ENCODE data around the gene WWOX. TPM values are rescaled to one million over a fixed set of nuclear protein-coding genes. Genes with fewer than 3 reads are reported as not detected.
A peak's percentile ranks its signal among the peaks of the same experiment; 100 is the strongest.

The WWOX gene
- total and polyA plus RNA-seq, 4 donors = 5.4 to 61.5 (median 18.4) TPM

DNA sequence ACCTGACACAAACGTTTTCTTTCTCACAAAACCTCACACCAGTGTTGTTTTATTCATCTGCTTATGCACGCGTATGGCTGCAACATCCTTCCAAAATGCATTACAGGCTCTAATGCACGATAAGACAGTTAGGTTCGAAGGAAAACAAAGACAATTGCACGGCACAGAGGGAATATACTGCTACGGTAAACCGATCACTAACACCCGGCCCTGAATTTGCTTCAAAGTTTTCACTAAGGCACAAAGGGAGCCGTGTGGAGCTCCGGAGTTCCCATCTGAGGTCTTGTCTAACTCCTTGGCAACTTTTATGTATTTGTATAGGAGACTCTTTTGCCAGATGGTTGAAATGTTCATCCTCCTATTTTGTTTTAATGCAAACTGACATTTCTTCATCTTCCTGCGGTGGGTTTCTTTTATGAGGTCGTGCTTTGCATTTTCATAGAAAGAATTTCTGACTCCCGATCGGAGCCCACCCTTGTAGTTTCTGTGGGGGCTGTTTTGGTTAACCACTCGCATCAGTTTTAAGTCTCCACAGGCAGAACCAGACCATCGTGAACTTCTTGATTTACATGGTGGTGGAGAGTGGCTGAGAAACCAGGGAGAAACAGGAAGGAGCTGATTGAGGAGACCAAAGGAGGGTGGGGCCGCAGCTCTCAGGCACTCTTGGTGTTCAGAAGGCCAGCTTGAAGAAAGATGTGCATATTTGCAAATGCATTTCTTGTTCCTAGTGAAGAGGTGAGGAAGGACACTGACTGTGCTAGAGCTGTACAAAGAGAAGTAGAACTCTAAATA is 984.2 kb downstream of the WWOX start:
- Histone ChIP-seq H3K27ac (ENCODE audit: low read depth in 1 of 2, low read length in 1 of 2) (no peak overlapping the region), H3K9ac (ENCODE audit: insufficient read depth in 1 of 2, low read length in 2 of 2) (no peak overlapping the region), H3K9me3 (ENCODE audit: control insufficient read depth in 4 of 4, insufficient read depth in 3 of 4, low read length in 3 of 4) (no peaks in the 10 kb centered on the region), H3K27me3 (ENCODE audit: control insufficient read depth in 3 of 3, insufficient read depth in 3 of 3, low read length in 2 of 3) (no peaks in the 10 kb centered on the region), H3K4me3 (no peak overlapping the region), H3K4me1 (ENCODE audit: control insufficient read depth in 5 of 5, insufficient read depth in 5 of 5, low read length in 5 of 5) (peaks cover 0 to 6% (median 0%) of the 10 kb centered on the region in 5 donors), H3K36me3 (ENCODE audit: control insufficient read depth in 4 of 4, insufficient read depth in 4 of 4, low read length in 4 of 4) (no peaks in the 10 kb centered on the region)
- 78 to 83% methylated on average over 18 of the region's 18 CpGs for WGBS, 2 donors
- TF ChIP-seq, protein P1, sequence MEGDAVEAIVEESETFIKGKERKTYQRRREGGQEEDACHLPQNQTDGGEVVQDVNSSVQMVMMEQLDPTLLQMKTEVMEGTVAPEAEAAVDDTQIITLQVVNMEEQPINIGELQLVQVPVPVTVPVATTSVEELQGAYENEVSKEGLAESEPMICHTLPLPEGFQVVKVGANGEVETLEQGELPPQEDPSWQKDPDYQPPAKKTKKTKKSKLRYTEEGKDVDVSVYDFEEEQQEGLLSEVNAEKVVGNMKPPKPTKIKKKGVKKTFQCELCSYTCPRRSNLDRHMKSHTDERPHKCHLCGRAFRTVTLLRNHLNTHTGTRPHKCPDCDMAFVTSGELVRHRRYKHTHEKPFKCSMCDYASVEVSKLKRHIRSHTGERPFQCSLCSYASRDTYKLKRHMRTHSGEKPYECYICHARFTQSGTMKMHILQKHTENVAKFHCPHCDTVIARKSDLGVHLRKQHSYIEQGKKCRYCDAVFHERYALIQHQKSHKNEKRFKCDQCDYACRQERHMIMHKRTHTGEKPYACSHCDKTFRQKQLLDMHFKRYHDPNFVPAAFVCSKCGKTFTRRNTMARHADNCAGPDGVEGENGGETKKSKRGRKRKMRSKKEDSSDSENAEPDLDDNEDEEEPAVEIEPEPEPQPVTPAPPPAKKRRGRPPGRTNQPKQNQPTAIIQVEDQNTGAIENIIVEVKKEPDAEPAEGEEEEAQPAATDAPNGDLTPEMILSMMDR (IDR thresholded peaks at IDR 0.05; ENCODE audit: control extremely low read depth, extremely low read depth) = no peak
- no peak for ATAC-seq (ENCODE audit: insufficient read depth, low FRiP score)
- no peak for DNase-seq

DNA sequence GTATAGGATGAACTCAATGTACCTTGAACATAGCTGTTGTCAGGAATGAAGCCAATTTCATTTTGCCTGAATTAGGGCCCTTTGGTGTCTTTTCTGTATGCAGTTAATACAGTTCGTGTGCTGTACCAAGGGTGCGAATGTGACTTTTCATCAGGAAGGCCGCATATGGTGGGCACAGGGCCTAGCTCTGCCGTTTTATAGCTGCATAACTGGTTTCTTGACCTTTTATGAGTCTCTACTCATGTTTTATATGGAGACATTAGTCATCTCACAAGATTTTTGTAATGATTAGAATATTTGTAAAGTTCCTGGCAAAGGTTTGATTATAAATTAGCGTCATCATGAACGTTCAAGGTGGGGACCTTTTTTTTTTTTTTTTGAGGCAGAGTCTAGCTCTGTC is 989.5 kb downstream of the WWOX start:
- ATAC-seq (ENCODE audit: insufficient read depth, low FRiP score) (no peak), DNase-seq (no peak)
- Histone ChIP-seq H3K36me3 (ENCODE audit: control insufficient read depth in 4 of 4, insufficient read depth in 4 of 4, low read length in 4 of 4) (no peaks in the 10 kb centered on the region), H3K4me1 (ENCODE audit: control insufficient read depth in 5 of 5, insufficient read depth in 5 of 5, low read length in 5 of 5) (peaks cover 0 to 1% (median 0%) of the 10 kb centered on the region in 5 donors), H3K27me3 (ENCODE audit: control insufficient read depth in 3 of 3, insufficient read depth in 3 of 3, low read length in 2 of 3) (no peaks in the 10 kb centered on the region), H3K9me3 (ENCODE audit: control insufficient read depth in 4 of 4, insufficient read depth in 3 of 4, low read length in 3 of 4) (no peaks in the 10 kb centered on the region), H3K9ac (ENCODE audit: insufficient read depth in 1 of 2, low read length in 2 of 2) (no peak overlapping the region), H3K27ac (ENCODE audit: low read depth in 1 of 2, low read length in 1 of 2) (no peak overlapping the region), H3K4me3 (no peak overlapping the region)
- 86 to 88% methylated on average over 6 of the region's 6 CpGs for WGBS, 2 donors
- TF ChIP-seq, protein P1 (IDR thresholded peaks at IDR 0.05; ENCODE audit: control extremely low read depth, extremely low read depth) = no peak

GRCh38 chr16:79089735-79090284 is 990.4 kb downstream of the WWOX start:
- ATAC-seq (ENCODE audit: insufficient read depth, low FRiP score) = no peak
- DNase-seq = peak; percentile 59 to 84 (median 76)
- Histone ChIP-seq H3K9ac (ENCODE audit: insufficient read depth in 1 of 2, low read length in 2 of 2) (no peak overlapping the region), H3K27me3 (ENCODE audit: control insufficient read depth in 3 of 3, insufficient read depth in 3 of 3, low read length in 2 of 3) (no peaks in the 10 kb centered on the region), H3K36me3 (ENCODE audit: control insufficient read depth in 4 of 4, insufficient read depth in 4 of 4, low read length in 4 of 4) (no peaks in the 10 kb centered on the region), H3K27ac (ENCODE audit: low read depth in 1 of 2, low read length in 1 of 2) (no peak overlapping the region), H3K9me3 (ENCODE audit: control insufficient read depth in 4 of 4, insufficient read depth in 3 of 4, low read length in 3 of 4) (no peaks in the 10 kb centered on the region), H3K4me3 (no peak overlapping the region), H3K4me1 (ENCODE audit: control insufficient read depth in 5 of 5, insufficient read depth in 5 of 5, low read length in 5 of 5) (peaks cover 0 to 1% (median 0%) of the 10 kb centered on the region in 5 donors)
- TF ChIP-seq, protein P1 (IDR thresholded peaks at IDR 0.05; ENCODE audit: control extremely low read depth, extremely low read depth) = no peak
- WGBS, 2 donors = 22 to 52% methylated on average over 10 of the region's 10 CpGs
